Breast epithelium (tissue), 3 donors: Measurements from ENCODE around the gene TOP3B.
"Not testable (repeated sequence)": the region's sequence is repeated elsewhere in the genome, so short reads cannot be mapped to it uniquely, and the experiment has no call there.

ENCODE experiments used
- CTCF ChIP-seq, 3 donors: fragments of 450-650 bp; IDR thresholded peaks; one replicate each; pipeline ENCODE4 v1.5.1; 2016 to 2017; ENCODE audit warnings: antibody characterized with exemption in 3 of 3, mild to moderate bottlenecking in 3 of 3, moderate library complexity in 3 of 3
- POLR2A ChIP-seq: fragments of 450-650 bp; IDR thresholded peaks from one replicate; pipeline ENCODE4 v1.6.1; 2016; ENCODE audit warnings: antibody characterized with exemption, mild to moderate bottlenecking, moderate library complexity

- TF ChIP-seq CTCF (IDR thresholded peaks at IDR 0.05); POLR2A: not testable (repeated sequence)
Observed at GRCh38 chr22:21914033-21914642, 68.4 kb downstream of the TOP3B start.
